SK-N-SH (cell line): Measurements from ENCODE around the gene GPR137B. TPM values are rescaled to one million over a fixed set of nuclear protein-coding genes. Genes with fewer than 3 reads are reported as not detected.

ENCODE experiments used
- CTCF ChIA-PET: fragments of 300-600, 350-600 bp; formaldehyde crosslinking; extraction: SDS; loops from one replicate; lab custom pipeline; 2021; lab: Yijun Ruan, JAX
- POLR2A ChIA-PET: fragments of 350-600 bp; sonication (Branson Sonifier 250); formaldehyde crosslinking; extraction: SDS; loops from one replicate; lab custom pipeline; 2020; ENCODE audit warnings: antibody characterized with exemption, inconsistent platforms; lab: Yijun Ruan, JAX
- DNase-seq: peaks from one replicate; pipeline ENCODE4 v3.0.0; 2012
- H2AFZ ChIP-seq: fragments of 200-600 bp; sonication (generic); 2 replicates; pipeline ENCODE4 v1.8.1; 2016; ENCODE audit warnings: antibody characterized with exemption, mild to moderate bottlenecking, low read depth
- H3F3A ChIP-seq: fragments of 200-600 bp; sonication (generic); replicated peaks from 2 replicates; pipeline ENCODE3; 2016; ENCODE audit warnings: antibody characterized with exemption, mild to moderate bottlenecking; ENCODE audit not compliant: insufficient read depth
- H3K27ac ChIP-seq, 2 experiments: fragments of 200-500 bp in 1 of 2; fragments of 200-600 bp in 1 of 2; sonication (Bioruptor generic) in 1 of 2; sonication (generic), shearing (Covaris generic) in 1 of 2; 2 replicates each; pipeline versions ENCODE4 v1.5.1 to v1.6.1; 2014 to 2016; ENCODE audit warnings: low read depth in 2 of 2, inconsistent platforms in 1 of 2, low read length in 1 of 2, mild to moderate bottlenecking in 1 of 2, mixed read lengths in 1 of 2
- H3K27me3 ChIP-seq: fragments of 200-600 bp; sonication (generic), shearing (Covaris generic); 2 replicates; pipeline ENCODE4 v1.6.1; 2016; ENCODE audit warnings: mixed run types; ENCODE audit not compliant: insufficient read depth
- H3K36me3 ChIP-seq, 2 experiments: fragments of 200-500 bp in 1 of 2; fragments of 200-600 bp in 1 of 2; sonication (Bioruptor generic) in 1 of 2; sonication (generic) in 1 of 2; replicated peaks in 1 of 2; 2 replicates each; pipeline versions ENCODE3 to v1.5.1; 2014 to 2016; ENCODE audit warnings: low read length in 1 of 2, mild to moderate bottlenecking in 1 of 2; ENCODE audit not compliant: insufficient read depth in 2 of 2, control insufficient read depth in 1 of 2
- H3K4me1 ChIP-seq, 2 experiments: fragments of 200-500 bp in 1 of 2; fragments of 200-600 bp in 1 of 2; sonication (Bioruptor generic) in 1 of 2; sonication (generic), shearing (Covaris generic) in 1 of 2; 2 replicates each; pipeline versions ENCODE4 v1.5.1 to v1.6.1; 2014 to 2016; ENCODE audit warnings: low read depth in 1 of 2, low read length in 1 of 2, mixed run types in 1 of 2; ENCODE audit not compliant: insufficient read depth in 2 of 2, control insufficient read depth in 1 of 2
- H3K4me2 ChIP-seq: fragments of 200-600 bp; sonication (generic), shearing (Covaris generic); 2 replicates; pipeline ENCODE4 v1.6.1; 2017; ENCODE audit warnings: mixed run types
- H3K4me3 ChIP-seq, 2 experiments: fragments of 200-500 bp in 1 of 2; fragments of 200-600 bp in 1 of 2; sonication (Bioruptor generic) in 1 of 2; sonication (generic), shearing (Covaris generic) in 1 of 2; 2 replicates each; pipeline versions ENCODE4 v1.5.1 to v1.8.1; 2014 to 2016; ENCODE audit warnings: low read depth in 2 of 2, inconsistent platforms in 1 of 2, low read length in 1 of 2, mild to moderate bottlenecking in 1 of 2, mixed read lengths in 1 of 2, moderate library complexity in 1 of 2
- H3K79me2 ChIP-seq: fragments of 200-600 bp; sonication (generic); 2 replicates; pipeline ENCODE4 v1.8.1; 2017; ENCODE audit warnings: mild to moderate bottlenecking; ENCODE audit not compliant: insufficient read depth
- H3K9ac ChIP-seq: fragments of 200-600 bp; sonication (generic); 2 replicates; pipeline ENCODE4 v1.6.1; 2017; ENCODE audit warnings: mixed run types
- H3K9me2 ChIP-seq: fragments of 200-600 bp; sonication (generic); 2 replicates; pipeline ENCODE4 v1.6.1; 2017; ENCODE audit warnings: mixed run types
- H3K9me3 ChIP-seq: fragments of 200-600 bp; sonication (generic); 2 replicates; pipeline ENCODE4 v1.6.1; 2017; ENCODE audit warnings: mixed run types, mild to moderate bottlenecking, moderate library complexity
- H4K20me1 ChIP-seq: fragments of 200-600 bp; sonication (generic); 2 replicates; pipeline ENCODE4 v1.6.1; 2017; ENCODE audit warnings: mild to moderate bottlenecking, mixed run types; ENCODE audit not compliant: insufficient read depth
- CHD2 ChIP-seq: fragments of 150-350 bp; IDR thresholded peaks from 2 replicates; pipeline ENCODE4 v1.6.1; 2018; ENCODE audit warnings: low read length; ENCODE audit not compliant: partially characterized antibody
- EP300 ChIP-seq, 2 experiments: IDR thresholded peaks; 2 replicates each; pipeline versions ENCODE4 v1.4.0 to v1.6.1; 2012; ENCODE audit warnings: borderline replicate concordance in 1 of 2, low read depth in 1 of 2, low read length in 1 of 2
- EZH2phosphoT487 ChIP-seq: fragments of 200-600 bp; sonication (generic); IDR thresholded peaks from 2 replicates; pipeline ENCODE4 v1.6.1; 2017; ENCODE audit warnings: low read depth, mixed run types, mild to moderate bottlenecking, antibody characterized with exemption, moderate library complexity, borderline replicate concordance
- FOXJ3 ChIP-seq: sonication (generic); formaldehyde crosslinking; IDR thresholded peaks from 2 replicates; pipeline ENCODE4 v1.5.1; 2020; ENCODE audit warnings: mild to moderate bottlenecking, missing genetic modification reagents
- FOXM1 ChIP-seq: IDR thresholded peaks from 2 replicates; pipeline ENCODE4 v1.4.0; 2012; ENCODE audit warnings: low read depth, mild to moderate bottlenecking
- MXI1 ChIP-seq: IDR thresholded peaks from 2 replicates; pipeline ENCODE4 v1.6.1; 2012; ENCODE audit warnings: mild to moderate bottlenecking, low read depth, low read length, improper control_type of control experiment
- NFIC ChIP-seq: IDR thresholded peaks from 2 replicates; pipeline ENCODE4 v1.4.0; 2012; ENCODE audit warnings: borderline replicate concordance
- POLR2AphosphoS5 ChIP-seq: IDR thresholded peaks from 2 replicates; pipeline ENCODE4 v1.6.1; 2012; ENCODE audit warnings: low read depth, low read length
- RAD21 ChIP-seq: IDR thresholded peaks from 2 replicates; pipeline ENCODE4 v1.6.1; 2012; ENCODE audit warnings: mild to moderate bottlenecking, low read length
- RCOR1 ChIP-seq: fragments of 150-350 bp; IDR thresholded peaks from 2 replicates; pipeline ENCODE4 v1.6.1; 2017; ENCODE audit warnings: antibody characterized with exemption, low read length
- RXRA ChIP-seq: IDR thresholded peaks from 2 replicates; pipeline ENCODE4 v1.4.0; 2012; ENCODE audit warnings: low read depth, mild to moderate bottlenecking, borderline replicate concordance
- YY1 ChIP-seq: IDR thresholded peaks from 2 replicates; pipeline ENCODE4 v1.4.0; 2012; ENCODE audit warnings: low read depth, mild to moderate bottlenecking
- WGBS: methylation state at CpG from one replicate; pipeline ENCODE4 v1.1.6; 2017; ENCODE audit warnings: low lambda C conversion rate; 5-methylcytosine and 5-hydroxymethylcytosine counted together
- polyA plus RNA-seq, 3 experiments: library from polyadenylated mRNA; depleted of rRNA; stranded (reverse); fragments of >200 nt; gene quantifications; 2 replicates each; pipeline ENCODE4 v1.2.3, GENCODE V29; 2012
- TF ChIP-seq, protein P1 (sequence below): fragments of 200-600 bp; sonication (generic); IDR thresholded peaks from 2 replicates; pipeline ENCODE4 v1.6.1; 2017; ENCODE audit warnings: antibody characterized with exemption, mild to moderate bottlenecking, moderate library complexity
- TF ChIP-seq, protein P2 (sequence below): IDR thresholded peaks from 2 replicates; pipeline ENCODE4 v1.4.0; 2012; ENCODE audit warnings: low read depth, borderline replicate concordance
- TF ChIP-seq, protein P3 (sequence below): IDR thresholded peaks from 2 replicates; pipeline ENCODE4 v1.4.0; 2012; ENCODE audit warnings: low read depth, borderline replicate concordance

GPR137B gene
- polyA plus RNA-seq, 1 of the 3 experiments (the other 2 are of a cell fraction) = 7.0 TPM

DNA sequence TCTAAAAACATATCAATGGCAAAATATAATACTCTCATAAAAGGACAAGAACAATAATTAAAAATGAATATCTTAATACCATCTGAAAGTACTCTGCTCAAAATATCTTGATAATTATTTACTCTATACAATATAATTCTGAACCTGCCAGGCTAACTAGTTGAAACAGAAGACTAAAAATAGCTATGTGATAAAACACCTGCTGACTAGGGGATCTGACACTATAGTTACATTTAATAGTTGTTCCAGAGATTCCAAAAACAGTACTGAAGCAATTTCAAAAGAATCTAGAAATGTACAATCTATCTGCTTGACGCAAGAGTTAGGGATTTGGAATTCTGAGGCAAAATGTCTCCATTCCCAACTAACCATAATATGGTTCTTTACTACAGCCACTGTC lies 109.2 kb downstream of the GPR137B start (continued):
- TF ChIP-seq EZH2phosphoT487 = no peak

DNA sequence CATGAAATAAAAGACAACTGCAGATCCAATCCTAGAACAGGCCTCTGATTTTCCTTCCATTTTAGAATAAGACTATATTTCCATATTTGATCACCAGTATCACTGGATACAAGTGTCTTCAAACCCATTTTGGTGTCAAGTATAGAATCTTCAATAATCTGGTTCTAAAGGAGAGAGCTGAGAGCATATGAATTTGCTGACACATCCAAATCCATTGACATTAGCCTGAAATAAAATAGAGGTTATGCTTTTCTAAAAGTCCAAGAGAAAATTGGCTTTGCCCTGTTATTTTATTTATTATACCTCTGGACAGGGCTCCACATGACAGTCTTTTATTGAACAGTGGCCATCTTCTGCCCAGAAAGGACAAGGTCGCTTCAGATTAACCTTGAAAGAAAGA lies 110.8 kb downstream of the GPR137B start:
- H2AFZ ChIP-seq = no peak overlapping the region
- no peaks in the 10 kb centered on the region for H3K9me2 ChIP-seq
- CTCF ChIA-PET = interaction anchor here (0.6 kb wide), 1 partner anchor 1846 kb away, joined by 3 read pairs; no protein-coding TSS in a partner anchor
- no peak overlapping the region for H3K27ac ChIP-seq
- H3K36me3 ChIP-seq = no peaks in the 10 kb centered on the region
- H3K9ac ChIP-seq = no peak overlapping the region
- no peak overlapping the region for H3K4me2 ChIP-seq
- no peaks in the 10 kb centered on the region for H3K4me1 ChIP-seq
- H3K9me3 ChIP-seq = no peaks in the 10 kb centered on the region; the same call in 1 of the 2 replicates
- WGBS = 58% methylated on average over 1 of the region's 1 CpG
- H3K79me2 ChIP-seq = no peaks in the 10 kb centered on the region
- POLR2A ChIA-PET = no interaction called here
- TF ChIP-seq CHD2 (no peak), MXI1 (no peak), YY1 (no peak), RAD21 (no peak), NFIC (no peak), POLR2AphosphoS5 (no peak)
- TF ChIP-seq, protein P1, sequence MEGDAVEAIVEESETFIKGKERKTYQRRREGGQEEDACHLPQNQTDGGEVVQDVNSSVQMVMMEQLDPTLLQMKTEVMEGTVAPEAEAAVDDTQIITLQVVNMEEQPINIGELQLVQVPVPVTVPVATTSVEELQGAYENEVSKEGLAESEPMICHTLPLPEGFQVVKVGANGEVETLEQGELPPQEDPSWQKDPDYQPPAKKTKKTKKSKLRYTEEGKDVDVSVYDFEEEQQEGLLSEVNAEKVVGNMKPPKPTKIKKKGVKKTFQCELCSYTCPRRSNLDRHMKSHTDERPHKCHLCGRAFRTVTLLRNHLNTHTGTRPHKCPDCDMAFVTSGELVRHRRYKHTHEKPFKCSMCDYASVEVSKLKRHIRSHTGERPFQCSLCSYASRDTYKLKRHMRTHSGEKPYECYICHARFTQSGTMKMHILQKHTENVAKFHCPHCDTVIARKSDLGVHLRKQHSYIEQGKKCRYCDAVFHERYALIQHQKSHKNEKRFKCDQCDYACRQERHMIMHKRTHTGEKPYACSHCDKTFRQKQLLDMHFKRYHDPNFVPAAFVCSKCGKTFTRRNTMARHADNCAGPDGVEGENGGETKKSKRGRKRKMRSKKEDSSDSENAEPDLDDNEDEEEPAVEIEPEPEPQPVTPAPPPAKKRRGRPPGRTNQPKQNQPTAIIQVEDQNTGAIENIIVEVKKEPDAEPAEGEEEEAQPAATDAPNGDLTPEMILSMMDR = no peak
- TF ChIP-seq, protein P2, sequence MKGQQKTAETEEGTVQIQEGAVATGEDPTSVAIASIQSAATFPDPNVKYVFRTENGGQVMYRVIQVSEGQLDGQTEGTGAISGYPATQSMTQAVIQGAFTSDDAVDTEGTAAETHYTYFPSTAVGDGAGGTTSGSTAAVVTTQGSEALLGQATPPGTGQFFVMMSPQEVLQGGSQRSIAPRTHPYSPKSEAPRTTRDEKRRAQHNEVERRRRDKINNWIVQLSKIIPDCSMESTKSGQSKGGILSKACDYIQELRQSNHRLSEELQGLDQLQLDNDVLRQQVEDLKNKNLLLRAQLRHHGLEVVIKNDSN = no peak
- H3K27me3 ChIP-seq = no peaks in the 10 kb centered on the region
- no peak for DNase-seq
- H3K4me3 ChIP-seq = no peak overlapping the region
- no peaks in the 10 kb centered on the region for H3F3A ChIP-seq
- H4K20me1 ChIP-seq = no peaks in the 10 kb centered on the region

DNA sequence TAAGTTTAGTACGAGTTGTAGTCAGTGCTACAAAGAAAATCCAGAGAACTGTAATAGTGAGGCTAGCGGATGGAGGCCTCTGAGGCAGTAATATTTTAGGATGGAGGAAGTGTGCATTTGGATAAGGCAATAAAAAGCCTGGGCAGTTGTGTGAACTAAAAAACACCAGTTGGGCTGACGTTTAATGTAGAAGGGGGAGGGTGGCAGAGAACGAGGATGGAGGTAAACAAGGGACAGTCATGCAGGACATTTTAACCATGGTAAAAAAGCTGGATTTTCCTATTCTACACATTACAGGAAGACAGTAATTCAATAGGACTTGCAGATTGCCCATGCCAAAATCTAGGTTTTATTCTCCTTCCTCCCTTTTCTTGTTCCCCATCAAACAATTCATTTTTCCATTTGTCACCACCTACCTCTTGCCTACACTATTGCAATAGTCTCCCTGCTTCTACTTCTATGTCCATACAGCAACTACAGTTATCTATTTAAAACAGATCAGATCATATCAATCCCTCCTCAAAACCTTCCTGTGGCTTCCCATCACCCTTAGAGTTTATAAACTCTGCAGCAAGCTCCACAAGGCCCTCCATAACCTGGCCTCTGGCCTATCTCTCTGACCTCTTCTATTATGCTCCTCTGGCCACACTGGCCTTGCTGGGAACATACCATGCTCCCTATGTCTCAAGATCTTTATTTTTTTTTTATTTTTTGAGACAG lies 111.7 kb downstream of the GPR137B start:
- Histone ChIP-seq H3K27me3 (no peaks in the 10 kb centered on the region), H2AFZ (no peak overlapping the region), H3K4me2 (no peak overlapping the region), H3K9ac (no peak overlapping the region), H3K79me2 (no peaks in the 10 kb centered on the region), H3K27ac (no peak overlapping the region), H3K36me3 (no peaks in the 10 kb centered on the region), H3K4me3 (no peak overlapping the region), H3K9me2 (no peaks in the 10 kb centered on the region), H3K4me1 (no peaks in the 10 kb centered on the region), H4K20me1 (no peaks in the 10 kb centered on the region), H3K9me3 (no peaks in the 10 kb centered on the region), H3F3A (no peaks in the 10 kb centered on the region)
- TF ChIP-seq, protein P3, sequence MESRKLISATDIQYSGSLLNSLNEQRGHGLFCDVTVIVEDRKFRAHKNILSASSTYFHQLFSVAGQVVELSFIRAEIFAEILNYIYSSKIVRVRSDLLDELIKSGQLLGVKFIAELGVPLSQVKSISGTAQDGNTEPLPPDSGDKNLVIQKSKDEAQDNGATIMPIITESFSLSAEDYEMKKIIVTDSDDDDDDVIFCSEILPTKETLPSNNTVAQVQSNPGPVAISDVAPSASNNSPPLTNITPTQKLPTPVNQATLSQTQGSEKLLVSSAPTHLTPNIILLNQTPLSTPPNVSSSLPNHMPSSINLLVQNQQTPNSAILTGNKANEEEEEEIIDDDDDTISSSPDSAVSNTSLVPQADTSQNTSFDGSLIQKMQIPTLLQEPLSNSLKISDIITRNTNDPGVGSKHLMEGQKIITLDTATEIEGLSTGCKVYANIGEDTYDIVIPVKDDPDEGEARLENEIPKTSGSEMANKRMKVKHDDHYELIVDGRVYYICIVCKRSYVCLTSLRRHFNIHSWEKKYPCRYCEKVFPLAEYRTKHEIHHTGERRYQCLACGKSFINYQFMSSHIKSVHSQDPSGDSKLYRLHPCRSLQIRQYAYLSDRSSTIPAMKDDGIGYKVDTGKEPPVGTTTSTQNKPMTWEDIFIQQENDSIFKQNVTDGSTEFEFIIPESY = no peak
- no peak for TF ChIP-seq EP300 (IDR thresholded peaks at IDR 0.05; ENCODE audit: borderline replicate concordance in 1 of 2, low read depth in 1 of 2, low read length in 1 of 2)
- no peak for TF ChIP-seq CHD2
- TF ChIP-seq FOXM1 = no peak
- TF ChIP-seq, protein P1 = no peak
- TF ChIP-seq FOXJ3 (CRISPR knock-in tag) = no peak
- TF ChIP-seq RCOR1 = no peak
- TF ChIP-seq POLR2AphosphoS5 = no peak
- no peak for TF ChIP-seq RXRA
- TF ChIP-seq MXI1 = no peak
- ChIA-PET POLR2A (no interaction called here), CTCF (no interaction called here)
- DNase-seq = no peak
- 82% methylated on average over 4 of the region's 4 CpGs for WGBS
